OCI-LY7 (cell line): ENCODE results near the gene BMP2. TPM values are rescaled to one million over a fixed set of nuclear protein-coding genes. Genes with fewer than 3 reads are reported as not detected.

Experiments
- BruUV-seq: library from RNA; stranded (reverse); fragments of 400-500 nt; replicated peaks from 2 replicates; lab custom pipeline; 2021; lab: Mats Ljungman, UMichigan
- CTCF ChIA-PET: fragments of 300-600 bp; sonication (Branson Sonifier 250); formaldehyde crosslinking; loops from one replicate; lab custom pipeline; 2022; ENCODE audit warnings: antibody characterized with exemption; ENCODE audit not compliant: unreplicated experiment; lab: Charles Lee
- POLR2A ChIA-PET: fragments of 300-600 bp; sonication (Branson Sonifier 250); formaldehyde crosslinking; loops from one replicate; lab custom pipeline; 2022; ENCODE audit warnings: antibody characterized with exemption; lab: Charles Lee
- DNase-seq: peaks from one replicate; pipeline ENCODE4 v3.0.0-alpha.2; 2015; ENCODE audit warnings: low spot score
- H2AFZ ChIP-seq: fragments of 200-600 bp; sonication (generic), shearing (Covaris generic); 2 replicates; pipeline ENCODE4 v1.6.1; 2014; ENCODE audit warnings: mild to moderate bottlenecking, antibody characterized with exemption, low read length, moderate library complexity
- H3K27ac ChIP-seq: fragments of 200-600 bp; sonication (generic); 2 replicates; pipeline ENCODE4 v1.5.1; 2014; ENCODE audit warnings: mixed run types, low read depth, mild to moderate bottlenecking, moderate library complexity, low read length, inconsistent platforms; ENCODE audit not compliant: poor library complexity, severe bottlenecking
- H3K36me3 ChIP-seq: fragments of 200-600 bp; sonication (generic); 2 replicates; pipeline ENCODE4 v1.6.1; 2014; ENCODE audit warnings: mild to moderate bottlenecking, antibody characterized with exemption, low read length, moderate library complexity, mixed read lengths; ENCODE audit not compliant: insufficient read depth
- H3K4me1 ChIP-seq: fragments of 200-600 bp; sonication (generic); 2 replicates; pipeline ENCODE4 v1.5.1; 2014; ENCODE audit warnings: mild to moderate bottlenecking, low read length; ENCODE audit not compliant: insufficient read depth, poor library complexity, severe bottlenecking
- H3K4me2 ChIP-seq: fragments of 200-600 bp; sonication (generic); 2 replicates; pipeline ENCODE4 v1.6.1; 2014; ENCODE audit warnings: mild to moderate bottlenecking, low read length
- H3K4me3 ChIP-seq: fragments of 200-600 bp; sonication (generic); 2 replicates; pipeline ENCODE4 v1.5.1; 2014; ENCODE audit warnings: mild to moderate bottlenecking, low read depth, low read length; ENCODE audit not compliant: poor library complexity, severe bottlenecking
- H3K79me2 ChIP-seq: fragments of 200-600 bp; sonication (generic); 2 replicates; pipeline ENCODE4 v1.6.1; 2016; ENCODE audit warnings: low read depth, mild to moderate bottlenecking, low read length, moderate library complexity, mixed read lengths; ENCODE audit not compliant: insufficient read depth
- H3K9me2 ChIP-seq: fragments of 200-600 bp; sonication (generic); 2 replicates; pipeline ENCODE4 v1.6.1; 2016; ENCODE audit warnings: mild to moderate bottlenecking, low read length, mixed read lengths; ENCODE audit not compliant: insufficient read depth
- H3K9me3 ChIP-seq: fragments of 200-600 bp; sonication (generic); 2 replicates; pipeline ENCODE4 v1.6.1; 2014; ENCODE audit warnings: mild to moderate bottlenecking, mixed run types, low read length, mixed read lengths
- H4K20me1 ChIP-seq: fragments of 200-600 bp; sonication (generic); 2 replicates; pipeline ENCODE4 v1.6.1; 2014; ENCODE audit warnings: mild to moderate bottlenecking, antibody characterized with exemption, low read length, moderate library complexity, mixed read lengths; ENCODE audit not compliant: insufficient read depth
- EZH2phosphoT487 ChIP-seq: fragments of 200-600 bp; sonication (generic); IDR thresholded peaks from 2 replicates; pipeline ENCODE4 v1.6.1; 2018; ENCODE audit warnings: low read depth, borderline replicate concordance, mild to moderate bottlenecking, mixed run types, antibody characterized with exemption, low read length, moderate library complexity, mixed read lengths
- intact Hi-C: fragments of 100-400 bp; cut with micrococcal nuclease; formaldehyde crosslinking; loops from one replicate; pipeline ENCODE4 v1.10.0; 2022; ENCODE audit not compliant: unreplicated experiment
- total RNA-seq, 2 experiments: library from RNA; depleted of rRNA in 1 of 2; stranded (reverse); fragments of >200 nt in 1 of 2; shearing (Covaris generic) in 1 of 2; gene quantifications; 2 replicates each; pipeline ENCODE4 v1.2.3, GENCODE V29; 2014 to 2022
- TF ChIP-seq, protein P1 (sequence below): fragments of 200-600 bp; sonication (generic); conservative IDR thresholded peaks from 2 replicates; pipeline ENCODE4 v1.5.1; 2014; ENCODE audit warnings: mild to moderate bottlenecking, antibody characterized with exemption, low read length, moderate library complexity, mixed read lengths

BMP2 gene
- total RNA-seq, 2 experiments from 2014 or later, result not detected

DNA sequence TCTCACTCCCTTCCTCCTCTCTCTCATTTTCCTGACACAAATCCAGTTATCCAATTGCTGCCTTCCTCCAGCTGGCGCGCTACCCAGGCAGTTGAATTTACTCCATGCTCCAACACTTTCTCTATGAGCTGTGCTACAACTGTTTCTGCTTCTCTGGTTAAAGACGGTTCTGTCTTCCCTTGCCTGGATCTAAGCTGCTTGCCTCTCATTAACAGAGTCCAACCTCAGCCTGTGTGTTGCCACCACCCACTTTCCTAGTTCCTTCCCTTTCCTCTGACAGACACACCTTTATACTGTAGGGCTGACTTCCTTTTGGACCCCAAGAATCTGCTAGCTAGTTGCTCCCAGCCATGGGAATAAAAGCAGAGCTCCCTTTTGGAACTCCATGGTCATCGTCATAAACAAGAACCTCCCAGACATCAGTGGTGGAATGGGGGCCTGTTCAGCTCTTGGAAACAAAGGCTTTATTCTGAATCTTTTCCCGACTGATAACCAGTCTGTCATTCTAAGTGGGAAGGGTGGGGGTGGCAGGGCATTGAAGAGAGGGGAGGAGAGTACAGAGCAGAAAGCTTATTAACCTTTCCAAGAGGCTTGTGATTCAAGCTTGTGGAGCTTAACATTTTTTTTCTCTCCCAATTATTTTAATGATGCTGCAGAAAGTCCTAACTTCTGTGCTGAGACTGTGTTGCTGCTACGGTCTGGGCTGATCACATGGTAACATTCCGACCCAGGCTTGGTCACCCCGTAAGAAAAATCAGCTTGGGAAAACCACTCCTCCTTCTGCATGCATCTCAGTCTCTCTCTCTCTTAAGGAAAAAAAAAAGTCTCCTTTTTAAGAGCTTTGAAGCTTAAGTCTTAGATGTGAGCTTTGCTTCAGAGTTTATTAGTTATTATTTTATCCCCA is 31.3 kb upstream of the BMP2 start:
- ChIA-PET POLR2A (interaction anchor here (0.5 to 1.2 kb wide), 4 partner anchors 11 to 194 kb away, joined by 3 to 8 read pairs (median 3); no protein-coding TSS in a partner anchor), CTCF (interaction anchor here (0.5 kb wide), 1 partner anchor 712 kb away, joined by 3 read pairs; no protein-coding TSS in a partner anchor)
- H3K4me3 ChIP-seq, result no peak overlapping the region
- no peaks in the 10 kb centered on the region for H3K4me1 ChIP-seq
- no peaks in the 10 kb centered on the region for H3K9me3 ChIP-seq
- TF ChIP-seq EZH2phosphoT487, result no peak
- DNase-seq, result no peak
- H3K4me2 ChIP-seq, result no peak overlapping the region
- intact Hi-C loops, result no loop called here
- no peaks in the 10 kb centered on the region for H4K20me1 ChIP-seq
- H2AFZ ChIP-seq, result no peak overlapping the region
- H3K27ac ChIP-seq, result no peak overlapping the region
- no peaks in the 10 kb centered on the region for H3K79me2 ChIP-seq
- no peaks in the 10 kb centered on the region for H3K9me2 ChIP-seq
- BruUV-seq, result no TSS peak
- H3K36me3 ChIP-seq, result no peaks in the 10 kb centered on the region

DNA sequence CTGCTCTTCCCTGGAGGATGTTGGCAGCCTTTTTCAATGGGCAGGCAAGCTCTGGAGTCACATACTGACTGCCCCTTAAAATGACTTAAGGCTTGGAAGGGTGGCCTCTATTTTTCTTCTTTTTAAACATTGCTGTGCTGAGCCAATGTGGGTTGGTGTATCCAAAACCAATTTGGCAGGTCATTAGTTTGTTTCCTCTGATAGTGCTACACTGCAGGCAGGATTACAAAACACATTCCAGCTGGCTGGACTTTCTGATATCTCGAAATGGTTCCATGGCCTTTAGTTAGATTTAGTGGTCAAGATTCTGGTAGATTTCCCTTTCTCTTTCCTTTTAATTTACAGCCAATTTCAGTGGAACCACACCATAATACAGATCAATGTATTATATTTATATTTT is 28.1 kb upstream of the BMP2 start:
- Histone ChIP-seq H3K27ac (no peak overlapping the region), H4K20me1 (no peaks in the 10 kb centered on the region), H3K9me3 (no peaks in the 10 kb centered on the region), H2AFZ (no peak overlapping the region), H3K79me2 (no peaks in the 10 kb centered on the region), H3K4me1 (no peaks in the 10 kb centered on the region), H3K36me3 (no peaks in the 10 kb centered on the region), H3K4me2 (no peak overlapping the region), H3K9me2 (no peaks in the 10 kb centered on the region), H3K4me3 (no peak overlapping the region)
- no TSS peak for BruUV-seq
- ChIA-PET POLR2A (no interaction called here), CTCF (no interaction called here)
- intact Hi-C loops, result no loop called here
- no peak for DNase-seq
- TF ChIP-seq, protein P1, sequence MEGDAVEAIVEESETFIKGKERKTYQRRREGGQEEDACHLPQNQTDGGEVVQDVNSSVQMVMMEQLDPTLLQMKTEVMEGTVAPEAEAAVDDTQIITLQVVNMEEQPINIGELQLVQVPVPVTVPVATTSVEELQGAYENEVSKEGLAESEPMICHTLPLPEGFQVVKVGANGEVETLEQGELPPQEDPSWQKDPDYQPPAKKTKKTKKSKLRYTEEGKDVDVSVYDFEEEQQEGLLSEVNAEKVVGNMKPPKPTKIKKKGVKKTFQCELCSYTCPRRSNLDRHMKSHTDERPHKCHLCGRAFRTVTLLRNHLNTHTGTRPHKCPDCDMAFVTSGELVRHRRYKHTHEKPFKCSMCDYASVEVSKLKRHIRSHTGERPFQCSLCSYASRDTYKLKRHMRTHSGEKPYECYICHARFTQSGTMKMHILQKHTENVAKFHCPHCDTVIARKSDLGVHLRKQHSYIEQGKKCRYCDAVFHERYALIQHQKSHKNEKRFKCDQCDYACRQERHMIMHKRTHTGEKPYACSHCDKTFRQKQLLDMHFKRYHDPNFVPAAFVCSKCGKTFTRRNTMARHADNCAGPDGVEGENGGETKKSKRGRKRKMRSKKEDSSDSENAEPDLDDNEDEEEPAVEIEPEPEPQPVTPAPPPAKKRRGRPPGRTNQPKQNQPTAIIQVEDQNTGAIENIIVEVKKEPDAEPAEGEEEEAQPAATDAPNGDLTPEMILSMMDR, result no peak
- no peak for TF ChIP-seq EZH2phosphoT487

DNA sequence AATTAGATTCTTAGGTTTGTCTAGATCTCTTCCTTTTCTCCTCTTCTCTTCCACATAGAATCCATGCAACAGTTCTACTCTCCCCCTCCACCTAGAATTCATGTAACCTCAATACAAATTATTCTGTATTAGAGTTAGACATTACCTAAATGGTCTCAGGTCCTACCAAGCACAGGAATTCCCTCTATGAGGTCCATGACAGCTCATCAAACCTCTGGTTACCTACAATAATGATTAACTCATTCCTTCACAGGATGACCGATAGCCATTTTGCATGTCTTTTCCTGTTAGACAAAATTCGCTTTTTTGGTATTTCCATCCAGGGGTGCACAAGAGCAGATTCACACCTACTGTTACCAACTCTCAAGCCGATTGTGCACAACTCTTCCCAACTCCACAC is 27.4 kb upstream of the BMP2 start:
- CTCF ChIA-PET, result no interaction called here

More for the DNA sequence above, 27.4 kb upstream of the BMP2 start:
- TF ChIP-seq EZH2phosphoT487, result no peak
- TF ChIP-seq, protein P1, result no peak
- no peak for DNase-seq
- no peak overlapping the region for H3K4me2 ChIP-seq
- no peaks in the 10 kb centered on the region for H4K20me1 ChIP-seq
- no peaks in the 10 kb centered on the region for H3K4me1 ChIP-seq
- H2AFZ ChIP-seq, result no peak overlapping the region
- POLR2A ChIA-PET, result no interaction called here
- no peaks in the 10 kb centered on the region for H3K9me3 ChIP-seq
- H3K4me3 ChIP-seq, result no peak overlapping the region
- no peaks in the 10 kb centered on the region for H3K79me2 ChIP-seq
- no TSS peak for BruUV-seq
- no peaks in the 10 kb centered on the region for H3K9me2 ChIP-seq
- intact Hi-C loops, result no loop called here
- H3K27ac ChIP-seq, result no peak overlapping the region
- no peaks in the 10 kb centered on the region for H3K36me3 ChIP-seq
